Naive thymus-derived CD4-positive, alpha-beta T cell (primary cell): Measurements from ENCODE around the gene CCR2. TPM values are rescaled to one million over a fixed set of nuclear protein-coding genes. Genes with fewer than 3 reads are reported as not detected.
"Not testable (repeated sequence)": the region's sequence is repeated elsewhere in the genome, so short reads cannot be mapped to it uniquely, and the experiment has no call there.

ENCODE experiments used
- ATAC-seq: fragments of 150-1000 bp; cut with Tn5 transposase; 2 replicates; pipeline ENCODE4 v1.10.0; 2021; ENCODE audit warnings: mild to moderate bottlenecking, moderate library complexity
- CTCF ChIA-PET: fragments of 350-600 bp; sonication (Branson Sonifier 250); formaldehyde crosslinking; loops from one replicate; lab custom pipeline; 2021; ENCODE audit warnings: antibody characterized with exemption; lab: Charles Lee
- POLR2A ChIA-PET: fragments of 350-600 bp; sonication (Branson Sonifier 250); formaldehyde crosslinking; loops from one replicate; lab custom pipeline; 2021; ENCODE audit warnings: antibody characterized with exemption, inconsistent platforms; lab: Charles Lee
- DNase-seq, 9 donors: peaks; one replicate each; pipeline versions ENCODE4 v3.0.0 to v3.0.0-alpha.2; 2020 to 2022; ENCODE audit warnings: mixed read lengths in 1 of 9
- H3K27ac ChIP-seq: one replicate; pipeline ENCODE4 v1.7.0; 2013; ENCODE audit warnings: mild to moderate bottlenecking, low read depth, low read length, moderate library complexity
- H3K27me3 ChIP-seq, 2 donors: one replicate each; pipeline ENCODE4 v1.7.0; 2013; ENCODE audit warnings: low read length in 2 of 2, mild to moderate bottlenecking in 2 of 2, moderate library complexity in 2 of 2; ENCODE audit not compliant: control insufficient read depth in 2 of 2, insufficient read depth in 2 of 2
- H3K36me3 ChIP-seq, 3 experiments: 1 replicate in 2 of 3; 2 replicates in 1 of 3; pipeline ENCODE4 v1.7.0; 2013; ENCODE audit warnings: low read length in 3 of 3, mild to moderate bottlenecking in 3 of 3, moderate library complexity in 1 of 3; ENCODE audit not compliant: insufficient read depth in 3 of 3, control insufficient read depth in 2 of 3
- H3K4me1 ChIP-seq, 2 donors: one replicate each; pipeline ENCODE4 v1.7.0; 2013; ENCODE audit warnings: low read length in 2 of 2, mild to moderate bottlenecking in 2 of 2, moderate library complexity in 1 of 2; ENCODE audit not compliant: control insufficient read depth in 2 of 2, insufficient read depth in 2 of 2
- H3K4me3 ChIP-seq: 2 replicates; pipeline ENCODE4 v1.7.0; 2013; ENCODE audit warnings: mild to moderate bottlenecking, low read length
- H3K9me3 ChIP-seq, 3 experiments: 1 replicate in 2 of 3; 2 replicates in 1 of 3; pipeline ENCODE4 v1.7.0; 2013; ENCODE audit warnings: low read length in 3 of 3; ENCODE audit not compliant: control insufficient read depth in 2 of 3
- H3K27ac Mint-ChIP-seq, 9 donors: one replicate each; pipeline ENCODE4 v1.8.0; 2020 to 2022; ENCODE audit warnings: mixed read lengths in 9 of 9, mild to moderate bottlenecking in 8 of 9, moderate library complexity in 5 of 9, inconsistent platforms in 2 of 9
- H3K27me3 Mint-ChIP-seq, 5 donors: one replicate each; pipeline ENCODE4 v1.8.0; 2021 to 2022; ENCODE audit warnings: mixed read lengths in 5 of 5, mild to moderate bottlenecking in 1 of 5
- H3K36me3 Mint-ChIP-seq, 5 donors: one replicate each; pipeline ENCODE4 v1.8.0; 2020 to 2022; ENCODE audit warnings: mixed read lengths in 5 of 5, mild to moderate bottlenecking in 3 of 5, inconsistent platforms in 1 of 5
- H3K4me1 Mint-ChIP-seq, 7 donors: one replicate each; pipeline ENCODE4 v1.8.0; 2020 to 2022; ENCODE audit warnings: mixed read lengths in 7 of 7, mild to moderate bottlenecking in 3 of 7, inconsistent platforms in 1 of 7
- H3K4me3 Mint-ChIP-seq, 10 donors: one replicate each; pipeline ENCODE4 v1.8.0; 2020 to 2022; ENCODE audit warnings: mild to moderate bottlenecking in 10 of 10, mixed read lengths in 10 of 10, moderate library complexity in 6 of 10, inconsistent platforms in 2 of 10
- H3K9me3 Mint-ChIP-seq, 11 donors: one replicate each; pipeline ENCODE4 v1.8.0; 2020 to 2022; ENCODE audit warnings: mixed read lengths in 11 of 11, mild to moderate bottlenecking in 4 of 11, inconsistent platforms in 1 of 11, moderate library complexity in 1 of 11
- intact Hi-C, 2 donors: fragments of 100-400 bp; cut with micrococcal nuclease; formaldehyde crosslinking; loops; one replicate each; pipeline ENCODE4 v1.15.1; 2023
- polyA plus RNA-seq, 2 donors: library from polyadenylated mRNA; unstranded; fragments of 300-500 nt; fragmentation: Illumina TruSeq; gene quantifications; one replicate each; pipeline ENCODE4 v1.2.3, GENCODE V29; 2021
- total RNA-seq, 6 experiments: library from RNA in 5 of 6; stranded (reverse) in 5 of 6; gene quantifications; 1 replicate in 5 of 6; 2 replicates in 1 of 6; pipeline ENCODE4 v1.2.3 and lab custom pipeline; 2021 to 2026

The CCR2 gene
- total and polyA plus RNA-seq, 7 experiments from 2014 or later = 0.13 to 34.9 (median 1.4) TPM; not detected in 1

GRCh38 chr3:46321461-46322104 is 32.3 kb upstream of the CCR2 start:
- CTCF ChIA-PET = no interaction called here
- peaks cover 0 to 7% of the 10 kb centered on the region in 2 donors for H3K4me1 ChIP-seq
- no peak overlapping the region for H3K4me3 ChIP-seq
- no peaks in the 10 kb centered on the region for H3K36me3 ChIP-seq
- POLR2A ChIA-PET = no interaction called here
- Mint-ChIP-seq H3K27me3 (peaks cover 0 to 51% (median 5%) of the 10 kb centered on the region in 5 donors), H3K9me3 (peaks cover 0 to 30% (median 4%) of the 10 kb centered on the region in 11 donors), H3K27ac (no peak overlapping the region), H3K4me1 (peaks cover 0 to 5% (median 0%) of the 10 kb centered on the region in 7 donors), H3K4me3 (no peak overlapping the region), H3K36me3 (peaks cover 0 to 25% (median 4%) of the 10 kb centered on the region in 5 donors)
- ATAC-seq = no peak
- H3K9me3 ChIP-seq = no peaks in the 10 kb centered on the region
- intact Hi-C loops = no loop called here
- H3K27ac ChIP-seq = no peak overlapping the region
- no peak for DNase-seq
- H3K27me3 ChIP-seq = no peaks in the 10 kb centered on the region

- H3K9me3 ChIP-seq = no peaks in the 10 kb centered on the region
- H3K27me3 Mint-ChIP-seq = peaks cover 0 to 39% (median 5%) of the 10 kb centered on the region in 5 donors
- peaks cover 0 to 12% (median 0%) of the 10 kb centered on the region in 11 donors for H3K9me3 Mint-ChIP-seq
- peaks cover 0 to 14% (median 0%) of the 10 kb centered on the region in 5 donors for H3K36me3 Mint-ChIP-seq
- H3K27me3 ChIP-seq = no peaks in the 10 kb centered on the region
- H3K27ac Mint-ChIP-seq = no peak overlapping the region
- no peak overlapping the region for H3K4me3 Mint-ChIP-seq
- H3K36me3 ChIP-seq = no peaks in the 10 kb centered on the region
- ATAC-seq = no peak
- intact Hi-C loops = no loop called here
- ChIA-PET POLR2A (no interaction called here), CTCF (interaction anchor here (0.6 kb wide), 1 partner anchor 1760 kb away, joined by 3 read pairs; no protein-coding TSS in a partner anchor)
- no peak overlapping the region for H3K27ac ChIP-seq
- H3K4me1 Mint-ChIP-seq = peaks cover 0 to 5% (median 0%) of the 10 kb centered on the region in 7 donors
- H3K4me1 ChIP-seq = peaks cover 0 to 7% of the 10 kb centered on the region in 2 donors
- no peak for DNase-seq
- H3K4me3 ChIP-seq = no peak overlapping the region
Measured at GRCh38 chr3:46324036-46324435, 29.9 kb upstream of the CCR2 start.

DNA sequence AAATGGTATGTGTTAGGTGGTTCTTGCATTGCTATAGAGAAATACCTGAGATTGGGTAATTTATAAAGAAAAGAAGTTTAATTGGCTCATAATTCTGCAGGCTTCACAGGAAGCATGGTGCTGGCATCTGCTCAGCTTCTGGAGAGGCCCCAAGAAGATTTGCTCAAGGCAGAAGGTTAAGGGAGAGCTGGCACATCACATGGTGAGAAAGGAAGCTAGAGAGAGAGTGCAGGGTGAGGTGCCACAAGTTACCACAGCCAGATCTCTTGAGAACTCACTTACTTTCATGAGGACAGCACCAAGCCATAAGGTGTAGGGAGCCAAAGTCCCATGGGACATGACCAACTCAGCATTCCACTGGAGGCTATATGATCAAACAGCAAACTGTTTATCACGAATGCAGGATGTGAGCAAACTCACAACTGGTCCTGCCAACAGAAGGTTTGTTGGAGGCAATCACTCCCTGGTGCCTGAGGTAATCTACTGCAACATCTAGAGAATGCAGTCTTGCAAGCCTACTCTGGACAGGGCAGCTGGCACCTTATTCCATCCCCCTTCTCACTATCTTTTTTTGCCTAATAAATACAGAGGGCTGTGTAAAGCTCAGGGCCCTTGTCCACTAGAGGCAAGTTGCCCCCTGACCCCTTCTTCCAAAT is 28.1 kb upstream of the CCR2 start:
- H3K9me3 Mint-ChIP-seq = peaks cover 0 to 9% (median 0%) of the 10 kb centered on the region in 11 donors
- peaks cover 0 to 14% (median 0%) of the 10 kb centered on the region in 5 donors for H3K36me3 Mint-ChIP-seq
- intact Hi-C loops = no loop called here
- H3K4me3 ChIP-seq = no peak overlapping the region
- H3K4me3 Mint-ChIP-seq = no peak overlapping the region
- peaks cover 0 to 28% (median under 1%) of the 10 kb centered on the region in 5 donors for H3K27me3 Mint-ChIP-seq
- POLR2A ChIA-PET = no interaction called here
- no peaks in the 10 kb centered on the region for H3K27me3 ChIP-seq
- peaks cover 0 to 5% (median 0%) of the 10 kb centered on the region in 7 donors for H3K4me1 Mint-ChIP-seq
- no peak for ATAC-seq
- H3K27ac ChIP-seq = no peak overlapping the region
- CTCF ChIA-PET = interaction anchor here (0.7 to 1.2 kb wide), 2 partner anchors 9 to 30 kb away, joined by 3 to 4 read pairs; no protein-coding TSS in a partner anchor
- peaks cover 0 to 7% of the 10 kb centered on the region in 2 donors for H3K4me1 ChIP-seq
- DNase-seq = no peak
- no peaks in the 10 kb centered on the region for H3K36me3 ChIP-seq
- H3K9me3 ChIP-seq = no peaks in the 10 kb centered on the region
- peak overlapping the region in 1 of 9 donors; percentile 38 for H3K27ac Mint-ChIP-seq

DNA sequence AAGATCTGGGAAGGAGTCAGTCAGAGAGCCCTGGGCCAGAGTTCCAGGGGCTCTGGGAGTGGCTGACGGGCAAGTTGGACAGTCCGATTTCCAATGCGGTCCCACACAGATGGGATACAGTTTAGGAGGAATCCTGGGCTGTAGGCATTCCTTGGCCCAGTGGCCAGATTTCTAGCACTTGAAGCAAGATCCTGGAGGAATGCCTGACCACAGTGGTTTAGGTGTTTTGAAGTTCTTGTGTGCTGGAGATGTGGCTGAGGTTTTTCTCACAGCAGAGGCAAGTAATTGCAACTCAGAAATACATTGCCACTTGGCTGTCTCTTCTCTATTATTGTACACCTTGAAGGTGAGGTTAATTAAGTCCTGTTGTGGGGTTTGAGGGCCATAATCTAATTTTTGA is 23.2 kb upstream of the CCR2 start:
- DNase-seq, H3K27ac ChIP-seq, POLR2A ChIA-PET, H3K27ac Mint-ChIP-seq, intact Hi-C loops, ATAC-seq, H3K27me3 ChIP-seq, H3K4me3 ChIP-seq, H3K36me3 ChIP-seq, H3K4me3 Mint-ChIP-seq, H3K9me3 ChIP-seq, H3K9me3 Mint-ChIP-seq, CTCF ChIA-PET: not testable (repeated sequence)
- peaks cover 0 to 25% (median 0%) of the 10 kb centered on the region in 5 donors for H3K27me3 Mint-ChIP-seq
- peaks cover 0 to 12% (median under 1%) of the 10 kb centered on the region in 7 donors for H3K4me1 Mint-ChIP-seq
- H3K36me3 Mint-ChIP-seq = peaks cover 0 to 12% (median 0%) of the 10 kb centered on the region in 5 donors
- peaks cover 0 to 12% of the 10 kb centered on the region in 2 donors for H3K4me1 ChIP-seq

DNA sequence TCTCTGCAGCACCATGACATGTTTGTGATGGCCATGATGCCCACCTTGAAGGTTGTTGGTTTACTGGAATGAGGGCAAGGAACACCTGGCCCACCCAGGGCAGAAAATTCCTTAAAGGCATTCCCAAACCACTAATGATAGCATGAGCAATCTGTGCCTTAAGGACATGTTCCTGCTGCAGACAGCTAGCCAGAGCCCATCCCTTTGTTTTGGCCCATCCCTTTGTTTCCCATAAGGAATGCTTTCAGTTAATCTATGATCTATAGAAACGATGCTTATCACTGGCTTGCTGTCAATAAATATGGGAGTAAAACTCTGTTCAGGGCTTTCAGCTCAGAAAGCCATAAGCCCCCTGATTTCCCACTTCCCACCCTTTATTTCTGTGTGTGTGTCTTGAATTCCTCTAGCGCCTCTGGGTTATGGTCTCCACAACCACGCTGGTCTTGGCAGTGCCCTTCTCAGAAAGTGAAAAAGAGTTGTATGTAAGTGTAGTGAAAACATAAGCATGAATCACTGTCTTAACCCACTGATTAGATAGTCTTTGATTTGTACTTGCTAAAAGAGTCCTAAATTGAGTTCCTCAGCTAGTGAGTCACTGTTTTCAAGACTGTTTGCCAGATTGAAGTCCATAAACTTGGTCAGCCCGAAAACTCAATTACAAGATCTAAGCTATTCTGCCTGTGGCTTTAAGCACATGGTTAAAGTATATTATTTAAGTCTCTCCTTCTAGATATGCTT is 19.0 kb upstream of the CCR2 start:
- H3K4me1 ChIP-seq = peaks cover 0 to 12% of the 10 kb centered on the region in 2 donors
- Mint-ChIP-seq H3K27me3 (peaks cover 0 to 28% (median 0%) of the 10 kb centered on the region in 5 donors), H3K9me3 (peaks cover 6 to 32% (median 18%) of the 10 kb centered on the region in 11 donors), H3K4me3 (no peak overlapping the region), H3K27ac (no peak overlapping the region), H3K36me3 (peaks cover 3 to 31% (median 10%) of the 10 kb centered on the region in 5 donors), H3K4me1 (peaks cover 0 to 12% (median 0%) of the 10 kb centered on the region in 7 donors)
- intact Hi-C loops = no loop called here
- POLR2A ChIA-PET = no interaction called here
- peaks cover 0 to 16% (median 0%) of the 10 kb centered on the region in 3 experiments for H3K9me3 ChIP-seq
- CTCF ChIA-PET = interaction anchor here (1.6 kb wide), 1 partner anchor 10 kb away, joined by 4 read pairs; no protein-coding TSS in a partner anchor
- ATAC-seq (no peak), DNase-seq (no peak)
- no peak overlapping the region for H3K27ac ChIP-seq
- no peak overlapping the region for H3K4me3 ChIP-seq
- no peaks in the 10 kb centered on the region for H3K27me3 ChIP-seq
- no peaks in the 10 kb centered on the region for H3K36me3 ChIP-seq

- Mint-ChIP-seq H3K27me3 (peaks cover 0 to 28% (median 0%) of the 10 kb centered on the region in 5 donors), H3K4me3 (no peak overlapping the region), H3K4me1 (peaks cover 0 to 12% (median 0%) of the 10 kb centered on the region in 7 donors), H3K36me3 (peaks cover 3 to 33% (median 14%) of the 10 kb centered on the region in 5 donors), H3K27ac (no peak overlapping the region), H3K9me3 (peaks cover 8 to 35% (median 21%) of the 10 kb centered on the region in 11 donors)
- DNase-seq (no peak), ATAC-seq (no peak)
- no peak overlapping the region for H3K4me3 ChIP-seq
- intact Hi-C loops = no loop called here
- no peak overlapping the region for H3K27ac ChIP-seq
- H3K36me3 ChIP-seq = no peaks in the 10 kb centered on the region
- no peaks in the 10 kb centered on the region for H3K27me3 ChIP-seq
- ChIA-PET POLR2A (interaction anchor here (1.4 kb wide), 1 partner anchor 20 kb away, joined by 4 read pairs; no protein-coding TSS in a partner anchor), CTCF (interaction anchor here (1.6 kb wide), 1 partner anchor 10 kb away, joined by 4 read pairs; no protein-coding TSS in a partner anchor)
- H3K4me1 ChIP-seq = peaks cover 0 to 12% of the 10 kb centered on the region in 2 donors
- H3K9me3 ChIP-seq = peaks cover 0 to 20% (median 0%) of the 10 kb centered on the region in 3 experiments
Measured at GRCh38 chr3:46335541-46335940, 18.4 kb upstream of the CCR2 start.
